ENCODE data around the gene KANK2. TPM values are rescaled to one million over a fixed set of nuclear protein-coding genes. Genes with fewer than 3 reads are reported as not detected.
"Not testable (repeated sequence)": the region's sequence is repeated elsewhere in the genome, so short reads cannot be mapped to it uniquely, and the experiment has no call there.

Gene KANK2
- total RNA-seq, 4 donors from 2014 or later = 177 to 241 (median 222) TPM

- H3K4me3 ChIP-seq (replicated peaks in 1 of 3) = no peak overlapping the region
- intact Hi-C loops (cut with DNase I) = no loop called here
- no peak for DNase-seq
- 83 to 84% methylated on average over 7 of the region's 7 CpGs for WGBS, 2 donors
- peak overlapping the region in 2 of 3 donors; percentile 37 to 49 for H3K27ac ChIP-seq
- H3K4me1 ChIP-seq = peaks cover 0 to 7% of the 10 kb centered on the region in 2 donors
- no peaks in the 10 kb centered on the region for H3K27me3 ChIP-seq
- TF ChIP-seq, protein P1, sequence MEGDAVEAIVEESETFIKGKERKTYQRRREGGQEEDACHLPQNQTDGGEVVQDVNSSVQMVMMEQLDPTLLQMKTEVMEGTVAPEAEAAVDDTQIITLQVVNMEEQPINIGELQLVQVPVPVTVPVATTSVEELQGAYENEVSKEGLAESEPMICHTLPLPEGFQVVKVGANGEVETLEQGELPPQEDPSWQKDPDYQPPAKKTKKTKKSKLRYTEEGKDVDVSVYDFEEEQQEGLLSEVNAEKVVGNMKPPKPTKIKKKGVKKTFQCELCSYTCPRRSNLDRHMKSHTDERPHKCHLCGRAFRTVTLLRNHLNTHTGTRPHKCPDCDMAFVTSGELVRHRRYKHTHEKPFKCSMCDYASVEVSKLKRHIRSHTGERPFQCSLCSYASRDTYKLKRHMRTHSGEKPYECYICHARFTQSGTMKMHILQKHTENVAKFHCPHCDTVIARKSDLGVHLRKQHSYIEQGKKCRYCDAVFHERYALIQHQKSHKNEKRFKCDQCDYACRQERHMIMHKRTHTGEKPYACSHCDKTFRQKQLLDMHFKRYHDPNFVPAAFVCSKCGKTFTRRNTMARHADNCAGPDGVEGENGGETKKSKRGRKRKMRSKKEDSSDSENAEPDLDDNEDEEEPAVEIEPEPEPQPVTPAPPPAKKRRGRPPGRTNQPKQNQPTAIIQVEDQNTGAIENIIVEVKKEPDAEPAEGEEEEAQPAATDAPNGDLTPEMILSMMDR (IDR thresholded peaks at IDR 0.05) = no peak
- TF ChIP-seq POLR2A (IDR thresholded peaks at IDR 0.05) = no peak
- peaks cover 11 to 12% of the 10 kb centered on the region in 2 donors for H3K36me3 ChIP-seq
- H3K9me3 ChIP-seq = no peaks in the 10 kb centered on the region
These were observed 65.9 kb downstream of the KANK2 start for GRCh38 chr19:11131471-11131870.

DNA sequence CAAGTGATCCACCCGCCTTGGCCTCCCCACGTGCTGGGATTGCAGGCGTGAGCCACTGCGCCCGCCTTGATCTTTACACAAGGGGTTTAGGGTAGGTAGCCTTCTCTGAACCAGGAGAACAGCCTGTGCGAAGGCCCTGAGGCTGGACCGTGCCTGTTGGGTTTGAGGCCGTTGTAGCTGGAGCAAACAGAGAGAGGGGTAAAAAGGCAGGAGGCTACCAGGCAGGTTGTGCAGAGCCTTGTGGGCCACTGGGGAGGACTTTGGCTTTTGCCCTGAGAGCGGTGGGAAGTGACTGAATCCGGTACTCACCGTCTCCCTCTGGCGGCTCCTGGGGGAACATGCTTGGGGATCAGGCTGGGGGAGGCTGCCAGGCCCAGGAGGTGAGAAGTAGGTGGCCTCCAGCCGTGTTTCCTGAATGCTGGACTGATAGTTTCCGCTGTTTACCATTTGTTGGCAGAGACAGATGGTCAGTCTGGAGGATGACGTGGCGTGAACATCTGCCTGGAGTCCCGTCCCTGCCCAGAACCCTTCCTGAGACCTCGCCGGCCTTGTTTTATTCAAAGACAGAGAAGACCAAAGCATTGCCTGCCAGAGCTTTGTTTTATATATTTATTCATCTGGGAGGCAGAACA, 66.4 kb downstream of the KANK2 start:
- H3K27ac ChIP-seq = peak overlapping the region in 2 of 3 donors; percentile 37 to 49
- H3K36me3 ChIP-seq = peaks cover 11 to 12% of the 10 kb centered on the region in 2 donors
- no peaks in the 10 kb centered on the region for H3K9me3 ChIP-seq
- H3K4me3 ChIP-seq (replicated peaks in 1 of 3) = no peak overlapping the region
- no peak for TF ChIP-seq POLR2A (IDR thresholded peaks at IDR 0.05)
- TF ChIP-seq, protein P1 (IDR thresholded peaks at IDR 0.05) = peak; percentile 80 to 92 (median 88)
- intact Hi-C loops (cut with DNase I) = no loop called here
- H3K4me1 ChIP-seq = peaks cover 0 to 10% of the 10 kb centered on the region in 2 donors
- no peaks in the 10 kb centered on the region for H3K27me3 ChIP-seq
- WGBS, 2 donors = 48 to 52% methylated on average over 18 of the region's 19 CpGs
- DNase-seq = peak; percentile 81 to 82

GRCh38 chr19:11127905-11128304, 69.4 kb downstream of the KANK2 start:
- intact Hi-C loops (cut with DNase I) = loop anchor here (2.0 kb wide), 1 partner anchor 93 kb away; no protein-coding TSS in a partner anchor
- Histone ChIP-seq H3K27me3 (no peaks in the 10 kb centered on the region), H3K27ac (no peak overlapping the region), H3K4me3 (replicated peaks in 1 of 3) (no peak overlapping the region), H3K9me3 (no peaks in the 10 kb centered on the region), H3K36me3 (peaks cover 11 to 23% of the 10 kb centered on the region in 2 donors), H3K4me1 (peaks cover 0 to 10% of the 10 kb centered on the region in 2 donors)
- WGBS, 2 donors = 92 to 96% methylated on average over 14 to 15 of the region's 15 CpGs
- no peak for DNase-seq
- TF ChIP-seq POLR2A (IDR thresholded peaks at IDR 0.05) = no peak

DNA sequence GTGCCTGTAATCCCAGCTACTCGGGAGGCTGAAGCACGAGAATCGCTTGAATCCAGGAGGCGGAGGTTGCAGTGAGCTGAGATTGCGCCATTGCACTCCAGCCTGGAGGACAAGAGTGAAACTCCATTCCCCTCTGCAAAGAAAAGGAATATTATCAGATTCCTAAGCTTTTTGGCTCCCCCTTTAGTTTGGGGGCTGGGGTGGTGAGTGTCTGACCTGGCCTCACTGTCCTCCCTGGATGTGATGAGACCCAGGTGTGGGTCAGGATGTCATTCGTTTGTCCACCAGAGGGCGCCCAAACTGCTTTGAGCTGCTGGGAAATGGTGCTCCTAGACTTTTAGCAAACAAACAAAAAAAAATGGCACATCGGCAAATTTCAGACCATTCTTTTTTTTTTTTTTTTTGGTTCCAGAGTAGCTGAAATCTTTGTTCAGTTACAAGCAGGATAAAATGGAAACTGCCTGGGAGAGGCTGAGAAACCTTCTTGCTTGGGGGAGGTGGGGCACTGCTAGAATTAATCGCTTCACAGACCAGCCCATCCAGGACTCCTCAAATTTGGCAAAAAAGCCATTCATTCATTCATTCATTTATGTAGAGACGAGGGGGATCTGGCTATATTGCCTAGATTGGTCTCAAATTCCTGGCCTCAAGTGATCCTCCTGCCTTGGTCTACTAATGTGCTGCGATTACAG, 71.2 kb downstream of the KANK2 start:
- H3K27me3 ChIP-seq = no peaks in the 10 kb centered on the region
- H3K36me3 ChIP-seq = peaks cover 5 to 17% of the 10 kb centered on the region in 2 donors
- H3K4me1 ChIP-seq = peaks cover 0 to 10% of the 10 kb centered on the region in 2 donors
- H3K27ac ChIP-seq = no peak overlapping the region
- intact Hi-C loops (cut with DNase I) = no loop called here
- no peak overlapping the region for H3K4me3 ChIP-seq (replicated peaks in 1 of 3)
- peak; percentile 80 to 87 for DNase-seq
- H3K9me3 ChIP-seq = no peaks in the 10 kb centered on the region
- TF ChIP-seq, protein P1 (IDR thresholded peaks at IDR 0.05) = peak; percentile 48 to 74 (median 62)
- no peak for TF ChIP-seq POLR2A (IDR thresholded peaks at IDR 0.05)
- WGBS, 2 donors = 54 to 58% methylated on average over 11 of the region's 11 CpGs

DNA sequence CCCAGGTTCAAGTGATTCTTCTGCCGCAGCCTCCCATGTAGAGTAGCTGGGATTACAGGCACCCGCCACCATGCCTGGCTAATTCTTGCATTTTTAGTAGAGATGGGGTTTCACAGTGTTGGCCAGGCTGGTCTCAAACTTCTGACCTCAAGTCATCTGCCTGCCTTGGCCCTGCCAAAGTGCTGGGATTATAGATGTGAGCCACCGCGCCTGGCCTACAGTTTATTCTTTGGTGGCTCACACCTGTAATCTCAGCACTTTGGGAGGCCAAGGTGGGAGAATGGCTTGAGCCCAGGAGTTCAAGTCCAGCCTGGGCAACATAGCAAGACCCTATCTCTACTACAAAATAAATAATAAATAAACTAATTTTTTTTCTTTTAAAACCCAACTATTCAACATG, 73.2 kb downstream of the KANK2 start:
- H3K4me1 ChIP-seq; DNase-seq; H3K27ac ChIP-seq; H3K9me3 ChIP-seq; intact Hi-C loops (cut with DNase I); H3K27me3 ChIP-seq; H3K4me3 ChIP-seq (replicated peaks in 1 of 3): not testable (repeated sequence)
- H3K36me3 ChIP-seq = peaks cover 9 to 19% of the 10 kb centered on the region in 2 donors
- 97 to 99% methylated on average over 4 of the region's 4 CpGs for WGBS, 2 donors

DNA sequence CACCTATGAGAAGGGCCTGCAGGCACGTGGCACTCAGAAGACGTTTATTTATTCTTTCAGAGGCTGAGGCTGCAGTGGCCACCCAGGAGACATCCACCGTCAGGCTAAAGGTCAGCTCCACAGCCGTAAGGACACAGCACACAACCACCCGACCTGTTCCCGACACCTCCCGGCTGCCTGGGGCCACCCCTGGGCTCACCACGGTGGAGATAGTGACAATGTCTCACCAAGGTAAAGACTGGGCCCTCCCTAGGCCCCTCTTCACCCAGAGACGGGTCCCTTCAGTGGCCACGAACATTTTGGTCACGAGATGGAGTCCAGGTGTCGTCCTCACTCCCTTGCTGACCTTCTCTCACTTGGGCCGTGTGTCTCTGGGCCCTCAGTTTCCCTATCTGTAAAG, 74.2 kb downstream of the KANK2 start:
- no peak for TF ChIP-seq POLR2A (IDR thresholded peaks at IDR 0.05)
- TF ChIP-seq, protein P1 (IDR thresholded peaks at IDR 0.05) = no peak
- DNase-seq = no peak
- Histone ChIP-seq H3K27ac (no peak overlapping the region), H3K4me1 (peaks cover 0 to 4% of the 10 kb centered on the region in 2 donors), H3K27me3 (no peaks in the 10 kb centered on the region), H3K36me3 (peaks cover 11 to 23% of the 10 kb centered on the region in 2 donors), H3K9me3 (no peaks in the 10 kb centered on the region), H3K4me3 (replicated peaks in 1 of 3) (no peak overlapping the region)
- WGBS, 2 donors = 93 to 97% methylated on average over 12 to 13 of the region's 13 CpGs
- intact Hi-C loops (cut with DNase I) = no loop called here

DNA sequence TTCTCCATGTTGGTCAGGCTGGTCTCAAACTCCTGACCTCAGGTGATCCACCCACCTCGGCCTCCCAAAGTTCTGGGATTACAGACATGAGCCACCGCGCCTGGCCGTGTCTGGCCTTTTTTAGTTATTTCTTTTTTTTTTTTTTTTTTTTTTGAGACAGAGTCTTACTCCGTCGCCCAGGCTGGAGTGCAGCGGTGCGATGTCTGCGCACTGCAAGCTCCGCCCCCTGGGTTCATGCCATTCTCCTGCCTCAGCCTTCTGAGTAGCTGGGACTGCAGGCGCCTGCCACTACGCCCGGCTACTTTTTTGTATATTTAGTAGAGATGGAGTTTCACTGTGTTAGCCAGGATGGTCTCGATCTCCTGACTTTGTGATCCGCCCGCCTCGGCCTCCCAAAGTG, 75.4 kb downstream of the KANK2 start:
- H3K27ac ChIP-seq; H3K9me3 ChIP-seq; H3K4me3 ChIP-seq (replicated peaks in 1 of 3); intact Hi-C loops (cut with DNase I); H3K4me1 ChIP-seq; H3K27me3 ChIP-seq; DNase-seq: not testable (repeated sequence)
- WGBS, 2 donors = 90 to 93% methylated on average over 17 of the region's 17 CpGs
- peaks cover 18 to 26% of the 10 kb centered on the region in 2 donors for H3K36me3 ChIP-seq

All from thyroid gland (tissue), 4 donors.